Neural cell (in vitro differentiated cells): Measurements from ENCODE around the gene DDX1.

Experiments used
- EP300 ChIP-seq: fragments of 450-650 bp; conservative IDR thresholded peaks from 2 replicates; pipeline ENCODE4 v1.6.1; 2014; ENCODE audit warnings: antibody characterized with exemption, mild to moderate bottlenecking, moderate library complexity; ENCODE audit not compliant: poor library complexity, severe bottlenecking
- MXI1 ChIP-seq: fragments of 450-650 bp; conservative IDR thresholded peaks from 2 replicates; pipeline ENCODE4 v1.6.1; 2014; ENCODE audit warnings: antibody characterized with exemption, mild to moderate bottlenecking; ENCODE audit not compliant: poor library complexity, severe bottlenecking
- POLR2AphosphoS5 ChIP-seq: IDR thresholded peaks from 2 replicates; pipeline ENCODE4 v1.6.1; 2012

- TF ChIP-seq POLR2AphosphoS5 = no peak
- no peak for TF ChIP-seq EP300
- no peak for TF ChIP-seq MXI1
Observed at GRCh38 chr2:15616850-15617777, 25.4 kb downstream of the DDX1 start.
